K562 (cell line): ENCODE data around the gene MPV17L2. TPM values are rescaled to one million over a fixed set of nuclear protein-coding genes. Genes with fewer than 3 reads are reported as not detected.

Experiments
- CHD1 ChIP-seq: fragments of 200-600 bp; sonication (generic); IDR thresholded peaks from one replicate; pipeline ENCODE4 v1.6.1; 2012; ENCODE audit warnings: mild to moderate bottlenecking, moderate library complexity, low read length, inconsistent platforms
- CREB1 ChIP-seq, 2 experiments: sonication (generic) in 1 of 2; formaldehyde crosslinking in 1 of 2; IDR thresholded peaks; 2 replicates each; pipeline versions ENCODE4 v1.6.1 to v1.8.0; 2012 to 2022; ENCODE audit warnings: inconsistent platforms in 1 of 2, mild to moderate bottlenecking in 1 of 2, missing genetic modification reagents in 1 of 2, moderate library complexity in 1 of 2
- EP400 ChIP-seq: fragments of 450-650 bp; IDR thresholded peaks from 2 replicates; pipeline ENCODE4 v1.6.1; 2017; ENCODE audit warnings: antibody characterized with exemption, mild to moderate bottlenecking, moderate library complexity
- FOXK2 ChIP-seq, 2 experiments: fragments of 450-650 bp; IDR thresholded peaks in 1 of 2; conservative IDR thresholded peaks in 1 of 2; 2 replicates each; pipeline ENCODE4 v1.6.1; 2016; ENCODE audit warnings: low read depth in 2 of 2, mild to moderate bottlenecking in 1 of 2
- FOXP1 ChIP-seq: sonication (generic); formaldehyde crosslinking; IDR thresholded peaks from 2 replicates; pipeline ENCODE4 v1.8.0; 2022; ENCODE audit warnings: mild to moderate bottlenecking, missing genetic modification reagents
- GTF2E2 ChIP-seq: fragments of 200-800 bp; sonication (Bioruptor generic); IDR thresholded peaks from 2 replicates; pipeline ENCODE4 v1.6.1; 2016; ENCODE audit warnings: missing genetic modification characterization, missing compliant biosample characterization
- HMGN3 ChIP-seq: IDR thresholded peaks from 2 replicates; pipeline ENCODE4 v1.6.1; 2011; ENCODE audit warnings: borderline replicate concordance, low read depth, mild to moderate bottlenecking, mixed read lengths, low read length; ENCODE audit not compliant: insufficient read length; ENCODE audit errors: extremely low read depth
- KLF16 ChIP-seq: IDR thresholded peaks from 2 replicates; pipeline ENCODE4 v1.6.1; 2016; ENCODE audit warnings: antibody characterized with exemption
- L3MBTL2 ChIP-seq: fragments of 450-650 bp; IDR thresholded peaks from 2 replicates; pipeline ENCODE4 v1.6.1; 2016; ENCODE audit warnings: mild to moderate bottlenecking, moderate library complexity
- MTA2 ChIP-seq: fragments of 450-650 bp; IDR thresholded peaks from 2 replicates; pipeline ENCODE4 v1.6.1; 2016; ENCODE audit warnings: low read depth
- MYNN ChIP-seq, 2 experiments: sonication (generic); formaldehyde crosslinking in 1 of 2; IDR thresholded peaks; 2 replicates each; pipeline versions ENCODE4 v1.5.0 to v1.6.1; 2016 to 2020; ENCODE audit warnings: antibody characterized with exemption in 1 of 2, missing genetic modification reagents in 1 of 2
- NFIX ChIP-seq: fragments of 250-450 bp; sonication (Bioruptor Pico); IDR thresholded peaks from 2 replicates; pipeline ENCODE4 v1.4.0; 2020; ENCODE audit warnings: low read depth, mild to moderate bottlenecking, moderate library complexity
- NR2C2 ChIP-seq, 2 experiments: fragments of 200-800 bp in 1 of 2; sonication (Bioruptor generic) in 1 of 2; sonication (generic) in 1 of 2; formaldehyde crosslinking in 1 of 2; IDR thresholded peaks; 2 replicates each; pipeline versions ENCODE4 v1.6.1 to v1.8.0; 2016 to 2022; ENCODE audit warnings: mild to moderate bottlenecking in 1 of 2, missing compliant biosample characterization in 1 of 2, missing genetic modification characterization in 1 of 2, missing genetic modification reagents in 1 of 2
- NRF1 ChIP-seq, 2 experiments: fragments of 450-650 bp; IDR thresholded peaks in 1 of 2; conservative IDR thresholded peaks in 1 of 2; 2 replicates each; pipeline ENCODE4 v1.6.1; 2014; ENCODE audit warnings: mild to moderate bottlenecking in 2 of 2
- RBBP5 ChIP-seq: fragments of 200-600 bp; sonication (generic); IDR thresholded peaks from 2 replicates; pipeline ENCODE4 v1.6.1; 2012; ENCODE audit warnings: borderline replicate concordance, mild to moderate bottlenecking, low read length, control low read depth, inconsistent platforms; ENCODE audit not compliant: insufficient read depth, poor library complexity, severe bottlenecking
- RBM22 ChIP-seq: fragments of 200-400 bp; formaldehyde crosslinking; IDR thresholded peaks from 2 replicates; pipeline ENCODE4 v1.6.1; 2018; ENCODE audit warnings: low read length, low read depth; ENCODE audit not compliant: poor library complexity, severe bottlenecking
- RNF2 ChIP-seq: sonication (generic); IDR thresholded peaks from 2 replicates; pipeline ENCODE4 v1.6.1; 2016
- SIX5 ChIP-seq, 2 experiments: IDR thresholded peaks; 2 replicates each; pipeline ENCODE4 v1.6.1; 2011; ENCODE audit warnings: low read length in 2 of 2, borderline replicate concordance in 1 of 2, low read depth in 1 of 2, mild to moderate bottlenecking in 1 of 2, moderate library complexity in 1 of 2; ENCODE audit not compliant: insufficient read depth in 1 of 2
- STAT5A ChIP-seq: IDR thresholded peaks from 2 replicates; pipeline ENCODE4 v1.6.1; 2012; ENCODE audit warnings: low read length, inconsistent platforms, borderline replicate concordance
- ZBTB17 ChIP-seq: fragments of 450-650 bp; formaldehyde crosslinking; IDR thresholded peaks from 2 replicates; pipeline ENCODE4 v1.4.0; 2020; ENCODE audit warnings: mild to moderate bottlenecking
- ZNF23 ChIP-seq: fragments of 250-450 bp; sonication (Bioruptor Pico); IDR thresholded peaks from 2 replicates; pipeline ENCODE4 v1.4.0; 2020; ENCODE audit warnings: mild to moderate bottlenecking
- ZNF583 ChIP-seq: fragments of 250-450 bp; sonication (Bioruptor Pico); IDR thresholded peaks from 2 replicates; pipeline ENCODE4 v1.4.0; 2020
- polyA plus RNA-seq, 8 experiments: library from polyadenylated mRNA; depleted of rRNA in 4 of 8; stranded (reverse) in 5 of 8; unstranded in 3 of 8; fragments of >200 nt; fragmentation: Nextera tagmentation in 2 of 8; fragmentation: Illumina TruSeq in 1 of 8; extraction: Ambion mirVana in 2 of 8; extraction: Trizol in 1 of 8; gene quantifications; 2 replicates each; pipeline versions ENCODE4 v1.2.1 to v1.2.3, GENCODE V29; 2011 to 2014; ENCODE audit warnings: inconsistent platforms in 1 of 8, missing spikeins in 1 of 8
- total RNA-seq, 7 experiments: library from RNA; depleted of rRNA in 6 of 7; stranded (reverse); fragments of >200 nt in 6 of 7; fragmentation: Illumina TruSeq in 2 of 7; extraction: Trizol in 2 of 7; gene quantifications; 2 replicates each; pipeline versions ENCODE4 v1.2.1 to v1.2.3, GENCODE V29; 2011 to 2021; ENCODE audit warnings: low replicate concordance in 1 of 7
- TF ChIP-seq, protein P1 (sequence below), 2 experiments: fragments of 450-650 bp; conservative IDR thresholded peaks; 2 replicates each; pipeline ENCODE4 v1.6.1; 2017; ENCODE audit warnings: mild to moderate bottlenecking in 2 of 2, moderate library complexity in 2 of 2
- TF ChIP-seq, protein P2 (sequence below): sonication (generic); formaldehyde crosslinking; IDR thresholded peaks from 2 replicates; pipeline ENCODE4 v1.9.0; 2022; ENCODE audit warnings: mild to moderate bottlenecking, missing genetic modification reagents
- TF ChIP-seq, protein P3 (sequence below): conservative IDR thresholded peaks from 2 replicates; pipeline ENCODE4 v1.6.1; 2011; ENCODE audit warnings: low read depth, mild to moderate bottlenecking, low read length; ENCODE audit not compliant: control insufficient read depth

MPV17L2 gene
- total and polyA plus RNA-seq, 9 of the 15 experiments (the other 6 are each of a cell fraction or from before 2014, with no cell fraction given), result 10.6 to 60.2 (median 28.5) TPM

DNA sequence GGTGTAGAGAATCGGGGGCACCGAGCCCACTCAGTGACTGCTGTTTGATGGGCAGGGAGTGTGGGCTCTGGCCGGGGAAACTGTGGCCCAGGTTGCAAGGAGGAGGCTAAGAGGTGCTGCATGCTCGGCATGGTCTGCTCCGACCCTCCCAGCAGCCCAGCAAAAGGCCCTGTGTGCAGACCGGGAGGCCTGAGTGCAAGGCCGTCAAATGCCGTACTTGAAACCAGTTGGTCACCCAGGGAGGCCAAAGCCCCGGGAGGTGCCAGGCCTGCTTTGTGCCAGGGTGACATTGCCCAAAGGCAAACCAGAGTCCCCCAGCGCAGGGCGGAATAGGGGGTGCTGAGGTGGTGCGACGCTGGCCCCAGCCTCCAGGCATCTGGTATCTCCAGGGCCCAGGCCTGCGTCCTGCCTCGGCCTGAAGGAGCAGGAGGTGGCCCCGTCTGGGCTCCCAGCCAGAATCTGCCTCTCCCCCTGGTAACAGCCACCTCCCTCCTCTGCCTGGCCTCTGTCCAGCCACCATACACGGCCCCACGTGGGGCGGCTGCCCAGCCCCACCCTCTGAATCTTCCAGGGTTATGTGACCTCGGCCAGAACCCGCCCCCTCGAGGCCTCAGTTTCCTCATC, 36.1 kb upstream of the MPV17L2 start (continued):
- TF ChIP-seq, protein P1, sequence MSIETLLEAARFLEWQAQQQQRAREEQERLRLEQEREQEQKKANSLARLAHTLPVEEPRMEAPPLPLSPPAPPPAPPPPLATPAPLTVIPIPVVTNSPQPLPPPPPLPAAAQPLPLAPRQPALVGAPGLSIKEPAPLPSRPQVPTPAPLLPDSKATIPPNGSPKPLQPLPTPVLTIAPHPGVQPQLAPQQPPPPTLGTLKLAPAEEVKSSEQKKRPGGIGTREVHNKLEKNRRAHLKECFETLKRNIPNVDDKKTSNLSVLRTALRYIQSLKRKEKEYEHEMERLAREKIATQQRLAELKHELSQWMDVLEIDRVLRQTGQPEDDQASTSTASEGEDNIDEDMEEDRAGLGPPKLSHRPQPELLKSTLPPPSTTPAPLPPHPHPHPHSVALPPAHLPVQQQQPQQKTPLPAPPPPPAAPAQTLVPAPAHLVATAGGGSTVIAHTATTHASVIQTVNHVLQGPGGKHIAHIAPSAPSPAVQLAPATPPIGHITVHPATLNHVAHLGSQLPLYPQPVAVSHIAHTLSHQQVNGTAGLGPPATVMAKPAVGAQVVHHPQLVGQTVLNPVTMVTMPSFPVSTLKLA (conservative IDR thresholded peaks at IDR 0.05), result peak; percentile 98
- TF ChIP-seq NFIX (CRISPR knock-in tag), result peak; percentile 50; the same call in 1 of the 2 replicates
- TF ChIP-seq KLF16, result peak; percentile 82
- peak; percentile 91 for TF ChIP-seq MYNN (IDR thresholded peaks at IDR 0.05)
- TF ChIP-seq MYNN (CRISPR knock-in tag; IDR thresholded peaks at IDR 0.05), result no peak
- peak in 1 of 2 experiments; percentile 54; a peak in 2 of 4 replicates for TF ChIP-seq FOXK2 (conservative IDR thresholded peaks at IDR 0.05 in 1 of 2, IDR thresholded peaks at IDR 0.05 in 1 of 2; ENCODE audit: low read depth in 2 of 2)
- TF ChIP-seq GTF2E2 (tag), result no peak
- TF ChIP-seq CHD1, result peak; percentile 12
- peak; percentile 74 to 78 for TF ChIP-seq NRF1 (conservative IDR thresholded peaks at IDR 0.05 in 1 of 2, IDR thresholded peaks at IDR 0.05 in 1 of 2)
- TF ChIP-seq ZNF23, result no peak
- TF ChIP-seq, protein P2, sequence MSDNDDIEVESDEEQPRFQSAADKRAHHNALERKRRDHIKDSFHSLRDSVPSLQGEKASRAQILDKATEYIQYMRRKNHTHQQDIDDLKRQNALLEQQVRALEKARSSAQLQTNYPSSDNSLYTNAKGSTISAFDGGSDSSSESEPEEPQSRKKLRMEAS (CRISPR knock-in tag), result peak; percentile 90
- TF ChIP-seq SIX5 (IDR thresholded peaks at IDR 0.05; ENCODE audit: borderline replicate concordance in 1 of 2, insufficient read depth in 1 of 2, low read depth in 1 of 2, low read length in 2 of 2), result no peak
- peak; percentile 54; the same call in 1 of the 2 replicates for TF ChIP-seq STAT5A
- peak; percentile 60 for TF ChIP-seq RBM22
- TF ChIP-seq MTA2, result peak; percentile 62
- peak; percentile 59; the same call in 1 of the 2 replicates for TF ChIP-seq ZNF583 (CRISPR knock-in tag)
- 0 out of 2 replicates have a peak, but pooled peaks have one; percentile 22 for TF ChIP-seq ZBTB17 (CRISPR knock-in tag)
- TF ChIP-seq CREB1 (IDR thresholded peaks at IDR 0.05), result no peak; the same call in 1 of the 2 replicates
- TF ChIP-seq CREB1 (CRISPR knock-in tag; IDR thresholded peaks at IDR 0.05), result 0 out of 2 replicates have a peak, but pooled peaks have one; percentile 16
- TF ChIP-seq FOXP1 (CRISPR knock-in tag), result peak; percentile 68; the same call in 1 of the 2 replicates
- TF ChIP-seq EP400, result peak; percentile 67
- TF ChIP-seq, protein P3, sequence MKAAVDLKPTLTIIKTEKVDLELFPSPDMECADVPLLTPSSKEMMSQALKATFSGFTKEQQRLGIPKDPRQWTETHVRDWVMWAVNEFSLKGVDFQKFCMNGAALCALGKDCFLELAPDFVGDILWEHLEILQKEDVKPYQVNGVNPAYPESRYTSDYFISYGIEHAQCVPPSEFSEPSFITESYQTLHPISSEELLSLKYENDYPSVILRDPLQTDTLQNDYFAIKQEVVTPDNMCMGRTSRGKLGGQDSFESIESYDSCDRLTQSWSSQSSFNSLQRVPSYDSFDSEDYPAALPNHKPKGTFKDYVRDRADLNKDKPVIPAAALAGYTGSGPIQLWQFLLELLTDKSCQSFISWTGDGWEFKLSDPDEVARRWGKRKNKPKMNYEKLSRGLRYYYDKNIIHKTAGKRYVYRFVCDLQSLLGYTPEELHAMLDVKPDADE, result peak; percentile 76
- TF ChIP-seq RNF2, result no peak
- TF ChIP-seq NR2C2 (CRISPR knock-in tag; IDR thresholded peaks at IDR 0.05), result no peak
- peak; percentile 58; the same call in 1 of the 2 replicates for TF ChIP-seq NR2C2 (tag; IDR thresholded peaks at IDR 0.05)
- TF ChIP-seq HMGN3, result peak; percentile 99
- peak; percentile 64 for TF ChIP-seq RBBP5
- peak; percentile 91 for TF ChIP-seq L3MBTL2
